KMS-11 (cell line): ENCODE data around the gene SNRPA.

Experiments
- H2AFZ ChIP-seq: fragments of 200-600 bp; sonication (generic); 2 replicates; pipeline ENCODE4 v1.6.1; 2016; ENCODE audit warnings: antibody characterized with exemption, mixed run types, low read depth
- H3K27ac ChIP-seq: fragments of 200-600 bp; sonication (generic); 2 replicates; pipeline ENCODE4 v1.6.1; 2016; ENCODE audit warnings: mild to moderate bottlenecking, mixed run types
- H3K27me3 ChIP-seq: fragments of 200-600 bp; sonication (generic); 2 replicates; pipeline ENCODE4 v1.6.1; 2017; ENCODE audit warnings: mild to moderate bottlenecking, low read depth, mixed run types, moderate library complexity; ENCODE audit not compliant: insufficient read depth
- H3K36me3 ChIP-seq: fragments of 200-600 bp; sonication (generic); 2 replicates; pipeline ENCODE4 v1.6.1; 2017; ENCODE audit warnings: mild to moderate bottlenecking, mixed run types; ENCODE audit not compliant: insufficient read depth
- H3K4me1 ChIP-seq: fragments of 200-600 bp; sonication (generic); 2 replicates; pipeline ENCODE4 v1.6.1; 2016; ENCODE audit warnings: mild to moderate bottlenecking, low read depth, mixed run types; ENCODE audit not compliant: poor library complexity, severe bottlenecking
- H3K4me2 ChIP-seq: fragments of 200-600 bp; sonication (generic); 2 replicates; pipeline ENCODE4 v1.7.0; 2016; ENCODE audit warnings: mild to moderate bottlenecking, mixed run types
- H3K4me3 ChIP-seq: fragments of 200-600 bp; sonication (generic); IDR thresholded peaks from 2 replicates; pipeline ENCODE4 v1.6.1; 2017; ENCODE audit warnings: low read depth, low read length, mixed read lengths; ENCODE audit not compliant: insufficient read depth
- H3K79me2 ChIP-seq: fragments of 200-600 bp; sonication (generic); 2 replicates; pipeline ENCODE4 v1.6.1; 2016; ENCODE audit warnings: low read depth, mixed run types; ENCODE audit not compliant: insufficient read depth
- H3K9ac ChIP-seq: fragments of 200-600 bp; sonication (generic); 2 replicates; pipeline ENCODE4 v1.6.1; 2016; ENCODE audit warnings: mild to moderate bottlenecking, mixed run types
- H4K20me1 ChIP-seq: fragments of 200-600 bp; sonication (generic); 2 replicates; pipeline ENCODE4 v1.6.1; 2016; ENCODE audit warnings: mild to moderate bottlenecking, mixed run types; ENCODE audit not compliant: insufficient read depth
- TF ChIP-seq, protein P1 (sequence below): fragments of 200-600 bp; sonication (generic); conservative IDR thresholded peaks from 2 replicates; pipeline ENCODE4 v1.6.1; 2017; ENCODE audit warnings: low read depth, mild to moderate bottlenecking, antibody characterized with exemption, low read length, moderate library complexity, mixed read lengths

The SNRPA gene

GRCh38 chr19:40802300-40803169 is 51.5 kb downstream of the SNRPA start:
- no peak overlapping the region for H3K9ac ChIP-seq
- H3K79me2 ChIP-seq, result peaks cover 18% of the 10 kb centered on the region
- peaks cover 37% of the 10 kb centered on the region for H3K4me1 ChIP-seq
- TF ChIP-seq, protein P1, sequence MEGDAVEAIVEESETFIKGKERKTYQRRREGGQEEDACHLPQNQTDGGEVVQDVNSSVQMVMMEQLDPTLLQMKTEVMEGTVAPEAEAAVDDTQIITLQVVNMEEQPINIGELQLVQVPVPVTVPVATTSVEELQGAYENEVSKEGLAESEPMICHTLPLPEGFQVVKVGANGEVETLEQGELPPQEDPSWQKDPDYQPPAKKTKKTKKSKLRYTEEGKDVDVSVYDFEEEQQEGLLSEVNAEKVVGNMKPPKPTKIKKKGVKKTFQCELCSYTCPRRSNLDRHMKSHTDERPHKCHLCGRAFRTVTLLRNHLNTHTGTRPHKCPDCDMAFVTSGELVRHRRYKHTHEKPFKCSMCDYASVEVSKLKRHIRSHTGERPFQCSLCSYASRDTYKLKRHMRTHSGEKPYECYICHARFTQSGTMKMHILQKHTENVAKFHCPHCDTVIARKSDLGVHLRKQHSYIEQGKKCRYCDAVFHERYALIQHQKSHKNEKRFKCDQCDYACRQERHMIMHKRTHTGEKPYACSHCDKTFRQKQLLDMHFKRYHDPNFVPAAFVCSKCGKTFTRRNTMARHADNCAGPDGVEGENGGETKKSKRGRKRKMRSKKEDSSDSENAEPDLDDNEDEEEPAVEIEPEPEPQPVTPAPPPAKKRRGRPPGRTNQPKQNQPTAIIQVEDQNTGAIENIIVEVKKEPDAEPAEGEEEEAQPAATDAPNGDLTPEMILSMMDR, result no peak
- no peak overlapping the region for H2AFZ ChIP-seq
- H3K27me3 ChIP-seq, result no peaks in the 10 kb centered on the region
- H3K4me2 ChIP-seq, result no peak overlapping the region; the same call in 1 of the 2 replicates
- H4K20me1 ChIP-seq, result 0 out of 2 replicates have a peak, but pooled peaks cover 9% of the 10 kb centered on the region
- no peak overlapping the region for H3K27ac ChIP-seq
- no peak overlapping the region for H3K4me3 ChIP-seq
- H3K36me3 ChIP-seq, result no peaks in the 10 kb centered on the region

- 0 out of 2 replicates have a peak, but pooled peaks cover 9% of the 10 kb centered on the region for H4K20me1 ChIP-seq
- H3K27me3 ChIP-seq, result no peaks in the 10 kb centered on the region
- no peak overlapping the region for H3K27ac ChIP-seq
- H3K4me3 ChIP-seq, result no peak overlapping the region
- no peak overlapping the region for H3K9ac ChIP-seq
- H3K79me2 ChIP-seq, result peaks cover 18% of the 10 kb centered on the region
- TF ChIP-seq, protein P1, result no peak
- H2AFZ ChIP-seq, result no peak overlapping the region
- peaks cover 37% of the 10 kb centered on the region for H3K4me1 ChIP-seq
- no peak overlapping the region; the same call in 1 of the 2 replicates for H3K4me2 ChIP-seq
- H3K36me3 ChIP-seq, result no peaks in the 10 kb centered on the region
Measured at GRCh38 chr19:40803170-40803856, 52.3 kb downstream of the SNRPA start.

- Histone ChIP-seq H3K4me3 (no peak overlapping the region), H4K20me1 (0 out of 2 replicates have a peak, but pooled peaks cover 9% of the 10 kb centered on the region), H3K36me3 (no peaks in the 10 kb centered on the region), H3K4me1 (peaks cover 37% of the 10 kb centered on the region), H3K27ac (no peak overlapping the region), H3K79me2 (peaks cover 18% of the 10 kb centered on the region), H2AFZ (no peak overlapping the region), H3K9ac (no peak overlapping the region), H3K27me3 (no peaks in the 10 kb centered on the region), H3K4me2 (no peak overlapping the region; the same call in 1 of the 2 replicates)
- TF ChIP-seq, protein P1, result no peak
Measured at GRCh38 chr19:40803857-40804782, 53.1 kb downstream of the SNRPA start.

DNA sequence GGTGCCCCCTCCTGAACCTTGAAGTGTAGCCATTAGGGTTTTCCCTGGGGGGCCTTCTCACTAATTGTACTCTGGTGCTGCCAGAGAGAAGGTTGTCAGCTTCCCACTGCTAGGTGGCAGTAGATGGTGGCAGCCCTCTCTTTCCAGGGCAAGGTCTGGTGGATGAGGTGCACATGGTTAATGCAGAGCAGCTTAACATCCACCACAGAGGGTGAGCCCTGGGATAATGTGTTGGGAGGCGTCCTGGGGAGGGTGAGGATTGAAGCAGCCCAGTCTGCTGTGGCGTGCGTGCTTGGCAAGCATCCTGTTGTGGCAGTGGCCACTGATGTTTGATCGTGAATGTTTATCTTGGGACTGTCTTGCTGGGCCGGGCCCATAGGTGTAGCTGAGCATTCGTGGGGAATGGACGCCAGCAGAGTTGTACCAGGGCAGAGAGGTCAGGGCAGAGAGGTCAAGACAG is 53.8 kb downstream of the SNRPA start:
- Histone ChIP-seq H3K4me3 (no peak overlapping the region), H3K36me3 (no peaks in the 10 kb centered on the region), H4K20me1 (0 out of 2 replicates have a peak, but pooled peaks cover 9% of the 10 kb centered on the region), H3K9ac (no peak overlapping the region), H3K79me2 (peaks cover 17% of the 10 kb centered on the region), H3K4me2 (no peak overlapping the region), H3K27ac (no peak overlapping the region; the same call in 1 of the 2 replicates), H2AFZ (no peak overlapping the region), H3K4me1 (peaks cover 37% of the 10 kb centered on the region), H3K27me3 (no peaks in the 10 kb centered on the region)
- TF ChIP-seq, protein P1, result no peak
